Activated B cell treated with CpG ODN at 0.5 μM for 24 hours (primary cell): ENCODE results near the gene DUSP28. TPM values are rescaled to one million over a fixed set of nuclear protein-coding genes. Genes with fewer than 3 reads are reported as not detected.
"Not testable (repeated sequence)": the region's sequence is repeated elsewhere in the genome, so short reads cannot be mapped to it uniquely, and the experiment has no call there.

Experiments
- ATAC-seq: fragments of 200-7000 bp; cut with Tn5 transposase; one replicate; pipeline ENCODE4 v1.10.0; 2021; ENCODE audit warnings: low read depth, mild to moderate bottlenecking, moderate library complexity
- CTCF ChIA-PET: fragments of 350-600 bp; sonication (Branson Sonifier 250); formaldehyde crosslinking; loops from one replicate; lab custom pipeline; 2021; ENCODE audit warnings: antibody characterized with exemption; lab: Charles Lee
- POLR2A ChIA-PET: fragments of 350-600 bp; sonication (Branson Sonifier 250); formaldehyde crosslinking; loops from one replicate; lab custom pipeline; 2021; ENCODE audit warnings: antibody characterized with exemption; lab: Charles Lee
- DNase-seq: peaks from one replicate; pipeline ENCODE4 v3.0.0; 2022
- H3K27ac Mint-ChIP-seq: one replicate; pipeline ENCODE4 v1.8.0; 2020; ENCODE audit warnings: mixed read lengths
- H3K27me3 Mint-ChIP-seq: one replicate; pipeline ENCODE4 v1.8.0; 2021; ENCODE audit warnings: mixed read lengths
- H3K36me3 Mint-ChIP-seq: one replicate; pipeline ENCODE4 v1.8.0; 2021; ENCODE audit warnings: low read depth, mixed read lengths
- H3K4me1 Mint-ChIP-seq: one replicate; pipeline ENCODE4 v1.8.0; 2021; ENCODE audit warnings: mixed read lengths
- H3K4me3 Mint-ChIP-seq: one replicate; pipeline ENCODE4 v1.8.0; 2020; ENCODE audit warnings: mild to moderate bottlenecking, mixed read lengths
- H3K9me3 Mint-ChIP-seq: one replicate; pipeline ENCODE4 v1.8.0; 2020; ENCODE audit warnings: mixed read lengths
- CTCF ChIP-seq: fragments of 200-600 bp; IDR thresholded peaks from one replicate; pipeline ENCODE4 v1.8.0; 2022; ENCODE audit warnings: antibody characterized with exemption, mild to moderate bottlenecking
- intact Hi-C: fragments of 100-400 bp; cut with micrococcal nuclease; formaldehyde crosslinking; loops from one replicate; pipeline ENCODE4 v1.15.1; 2024
- total RNA-seq: library from RNA; stranded (reverse); gene quantifications from 2 replicates; pipeline ENCODE4 v1.2.3, GENCODE V29; 2022

DUSP28 gene
- total RNA-seq, 1 donor from 2014 or later: 11.5 TPM

GRCh38 chr2:240532031-240532775 is 28.0 kb upstream of the DUSP28 start:
- Mint-ChIP-seq H3K27me3 (no peaks in the 10 kb centered on the region), H3K36me3 (peaks cover 73% of the 10 kb centered on the region), H3K27ac (no peak overlapping the region), H3K4me3 (no peak overlapping the region), H3K9me3 (peaks cover 22% of the 10 kb centered on the region), H3K4me1 (no peaks in the 10 kb centered on the region)
- DNase-seq (no peak), ATAC-seq (no peak)
- ChIA-PET CTCF (no interaction called here), POLR2A (no interaction called here)
- no peak for TF ChIP-seq CTCF
- intact Hi-C loops: no loop called here

- CTCF ChIA-PET: interaction anchor here (1.1 kb wide), 1 partner anchor 24 kb away, joined by 4 read pairs; no protein-coding TSS in a partner anchor
- Mint-ChIP-seq H3K27me3 (no peaks in the 10 kb centered on the region), H3K9me3 (peaks cover 3% of the 10 kb centered on the region), H3K4me3 (no peak overlapping the region), H3K36me3 (peaks cover 57% of the 10 kb centered on the region), H3K27ac (no peak overlapping the region), H3K4me1 (no peaks in the 10 kb centered on the region)
- TF ChIP-seq CTCF: no peak
- DNase-seq (no peak), ATAC-seq (no peak)
- POLR2A ChIA-PET: interaction anchor here (1.1 kb wide), 1 partner anchor 28 kb away, joined by 3 read pairs; no protein-coding TSS in a partner anchor
- intact Hi-C loops: no loop called here
Measured at GRCh38 chr2:240538031-240538780, 22.0 kb upstream of the DUSP28 start.

- H3K9me3 Mint-ChIP-seq, H3K27ac Mint-ChIP-seq, H3K4me1 Mint-ChIP-seq, H3K27me3 Mint-ChIP-seq, ATAC-seq, CTCF ChIA-PET, DNase-seq, intact Hi-C loops, POLR2A ChIA-PET, H3K4me3 Mint-ChIP-seq: not testable (repeated sequence)
- H3K36me3 Mint-ChIP-seq: peaks cover 53% of the 10 kb centered on the region
Measured at GRCh38 chr2:240539101-240539500, 21.1 kb upstream of the DUSP28 start.

GRCh38 chr2:240539906-240540305 is 20.3 kb upstream of the DUSP28 start:
- intact Hi-C loops: no loop called here
- ATAC-seq (no peak), DNase-seq (no peak)
- Mint-ChIP-seq H3K27ac (no peak overlapping the region), H3K36me3 (peaks cover 51% of the 10 kb centered on the region), H3K4me3 (no peak overlapping the region), H3K4me1 (no peaks in the 10 kb centered on the region), H3K9me3 (no peaks in the 10 kb centered on the region), H3K27me3 (no peaks in the 10 kb centered on the region)
- POLR2A ChIA-PET: no interaction called here
- CTCF ChIA-PET: no interaction called here
- TF ChIP-seq CTCF: no peak

- no peak for TF ChIP-seq CTCF
- no peaks in the 10 kb centered on the region for H3K27me3 Mint-ChIP-seq
- H3K36me3 Mint-ChIP-seq: peaks cover 39% of the 10 kb centered on the region
- H3K9me3 Mint-ChIP-seq: no peaks in the 10 kb centered on the region
- intact Hi-C loops: no loop called here
- ATAC-seq (no peak), DNase-seq (no peak)
- H3K4me1 Mint-ChIP-seq: peaks cover 19% of the 10 kb centered on the region
- CTCF ChIA-PET: no interaction called here
- no peak overlapping the region for H3K4me3 Mint-ChIP-seq
- peak overlapping the region; percentile 80 for H3K27ac Mint-ChIP-seq
- POLR2A ChIA-PET: interaction anchor here (0.8 to 2.0 kb wide), 3 partner anchors 10 to 35 kb away, joined by 3 to 8 read pairs (median 7); partner anchors contain the start of gene CAPN10
Measured at GRCh38 chr2:240551288-240551687, 8.9 kb upstream of the DUSP28 start.
